NCI-H82 treated with DMSO at 0.1 percent for 48 hours (cell line): ENCODE results near the gene COL9A3.
"Not testable (repeated sequence)": the region's sequence is repeated elsewhere in the genome, so short reads cannot be mapped to it uniquely, and the experiment has no call there.

Experiments
- DNase-seq: peaks from one replicate; lab custom pipeline; 2025; ENCODE audit not compliant: unreplicated experiment; lab: John Stamatoyannopoulos, UW

COL9A3 gene

GRCh38 chr20:62832951-62833391 is 16.1 kb downstream of the COL9A3 start:
- no peak for DNase-seq

- DNase-seq: no peak
Observed at GRCh38 chr20:62834967-62835730, 18.3 kb downstream of the COL9A3 start.

- DNase-seq: no peak
Observed at GRCh38 chr20:62835931-62836861, 19.3 kb downstream of the COL9A3 start.

- no peak for DNase-seq
Observed at GRCh38 chr20:62836967-62837490, 20.2 kb downstream of the COL9A3 start.

- DNase-seq: no peak
Observed at GRCh38 chr20:62837790-62838127, 20.9 kb downstream of the COL9A3 start.

GRCh38 chr20:62838128-62838891 is 21.5 kb downstream of the COL9A3 start:
- no peak for DNase-seq

GRCh38 chr20:62839261-62839660 is 22.4 kb downstream of the COL9A3 start:
- DNase-seq: no peak

GRCh38 chr20:62839816-62840215 is 23.0 kb downstream of the COL9A3 start:
- DNase-seq: no peak

GRCh38 chr20:62840244-62841197 is 23.7 kb downstream of the COL9A3 start:
- DNase-seq: no peak

GRCh38 chr20:62841705-62842212 is 24.9 kb downstream of the COL9A3 start:
- DNase-seq: no peak

- DNase-seq: no peak
Observed at GRCh38 chr20:62843656-62844055, 26.8 kb downstream of the COL9A3 start.

GRCh38 chr20:62844182-62844581 is 27.3 kb downstream of the COL9A3 start:
- DNase-seq: no peak

- no peak for DNase-seq
Observed at GRCh38 chr20:62845416-62846160, 28.7 kb downstream of the COL9A3 start.

GRCh38 chr20:62846166-62846890 is 29.5 kb downstream of the COL9A3 start:
- no peak for DNase-seq

- not testable (repeated sequence) for DNase-seq
Observed at GRCh38 chr20:62848917-62849316, 32.1 kb downstream of the COL9A3 start.

- DNase-seq: no peak
Observed at GRCh38 chr20:62849431-62849830, 32.6 kb downstream of the COL9A3 start.

GRCh38 chr20:62850333-62850974 is 33.6 kb downstream of the COL9A3 start:
- DNase-seq: no peak

GRCh38 chr20:62852196-62852595 is 35.3 kb downstream of the COL9A3 start:
- DNase-seq: no peak
